Endothelial cell of umbilical vein (primary cell): ENCODE measurements around the gene MUL1. TPM values are rescaled to one million over a fixed set of nuclear protein-coding genes. Genes with fewer than 3 reads are reported as not detected.

ENCODE experiments used
- BruUV-seq: library from RNA; stranded (reverse); fragments of 400-500 nt; replicated peaks from 2 replicates; lab custom pipeline; 2021; lab: Mats Ljungman, UMichigan
- CTCF ChIA-PET: fragments of 300-600, 350-600 bp; sonication (Branson Sonifier 250); formaldehyde crosslinking; loops from one replicate; lab custom pipeline; 2021; ENCODE audit warnings: antibody characterized with exemption, inconsistent platforms; lab: Charles Lee
- POLR2A ChIA-PET: fragments of 300-600, 350-600 bp; sonication (Branson Sonifier 250); formaldehyde crosslinking; loops from one replicate; lab custom pipeline; 2021; ENCODE audit warnings: antibody characterized with exemption, inconsistent platforms; lab: Charles Lee
- DNase-seq: peaks from one replicate; pipeline ENCODE4 v3.0.0-alpha.2; 2011; ENCODE audit warnings: low read depth, low spot score
- FAIRE-seq: peaks from 2 replicates; lab custom pipeline; 2011; peaks lifted over from hg19 to GRCh38; lab: Jason Lieb, UNC
- H2AFZ ChIP-seq: 2 replicates; pipeline ENCODE4 v1.6.0; 2012; ENCODE audit warnings: low read depth, low read length, control low read depth, inconsistent platforms
- H3K27ac ChIP-seq: 2 replicates; pipeline ENCODE4 v1.5.1; 2011; ENCODE audit warnings: low read depth, mild to moderate bottlenecking, control low read depth, low read length, moderate library complexity; ENCODE audit not compliant: insufficient read depth
- H3K27me3 ChIP-seq, 2 experiments: 2 replicates each; pipeline versions ENCODE4 v1.6.0 to v1.6.1; 2011; ENCODE audit warnings: low read length in 2 of 2, mixed read lengths in 1 of 2; ENCODE audit not compliant: control insufficient read depth in 2 of 2, insufficient read depth in 2 of 2
- H3K36me3 ChIP-seq, 2 experiments: 2 replicates in 1 of 2; 3 replicates in 1 of 2; pipeline ENCODE4 v1.5.1; 2011; ENCODE audit warnings: low read length in 2 of 2, mild to moderate bottlenecking in 1 of 2, moderate library complexity in 1 of 2; ENCODE audit not compliant: control insufficient read depth in 2 of 2, insufficient read depth in 2 of 2; ENCODE audit errors: extremely low read depth in 1 of 2
- H3K4me1 ChIP-seq: 3 replicates; pipeline ENCODE4 v1.5.1; 2011; ENCODE audit warnings: mild to moderate bottlenecking, low read length; ENCODE audit not compliant: control insufficient read depth, insufficient read depth; ENCODE audit errors: extremely low read depth
- H3K4me2 ChIP-seq: 2 replicates; pipeline ENCODE4 v1.6.1; 2011; ENCODE audit warnings: low read length, control low read depth, mixed read lengths; ENCODE audit not compliant: insufficient read depth
- H3K4me3 ChIP-seq, 3 experiments: fragments of 200-600 bp in 1 of 3; sonication (generic), shearing (Covaris generic) in 1 of 3; replicated peaks in 1 of 3; 2 replicates each; pipeline ENCODE4 v1.5.1; 2011 to 2016; ENCODE audit warnings: control low read depth in 3 of 3, low read length in 3 of 3, mild to moderate bottlenecking in 2 of 3, inconsistent platforms in 1 of 3, low read depth in 1 of 3, moderate library complexity in 1 of 3; ENCODE audit not compliant: insufficient read depth in 1 of 3
- H3K79me2 ChIP-seq: 2 replicates; pipeline ENCODE4 v1.6.0; 2012; ENCODE audit warnings: low read length, inconsistent platforms; ENCODE audit not compliant: control insufficient read depth, insufficient read depth
- H3K9ac ChIP-seq: replicated peaks from 2 replicates; pipeline ENCODE3; 2011; ENCODE audit warnings: low read length, control low read depth; ENCODE audit not compliant: insufficient read depth; ENCODE audit errors: extremely low read depth
- H3K9me1 ChIP-seq: replicated peaks from 3 replicates; pipeline ENCODE4 v1.6.0; 2011; ENCODE audit warnings: mild to moderate bottlenecking, low read length; ENCODE audit not compliant: control insufficient read depth, insufficient read depth; ENCODE audit errors: extremely low read depth
- H3K9me3 ChIP-seq: replicated peaks from 2 replicates; pipeline ENCODE4 v1.5.1; 2012; ENCODE audit warnings: low read length, inconsistent platforms; ENCODE audit not compliant: control insufficient read depth, insufficient read depth
- H4K20me1 ChIP-seq: replicated peaks from 2 replicates; pipeline ENCODE3; 2011; ENCODE audit warnings: mild to moderate bottlenecking, low read length; ENCODE audit not compliant: control insufficient read depth, insufficient read depth; ENCODE audit errors: extremely low read depth
- CTCF ChIP-seq, 2 donors: IDR thresholded peaks; 1 replicate in 1 of 2; 2 replicates in 1 of 2; pipeline ENCODE4 v1.5.1; 2011; ENCODE audit warnings: low read length in 2 of 2, mild to moderate bottlenecking in 2 of 2, moderate library complexity in 2 of 2, control low read depth in 1 of 2, inconsistent platforms in 1 of 2, low read depth in 1 of 2; ENCODE audit not compliant: insufficient read depth in 1 of 2; ENCODE audit errors: extremely low read depth in 1 of 2
- EZH2 ChIP-seq: IDR thresholded peaks from 2 replicates; pipeline ENCODE4 v1.6.1; 2012; ENCODE audit warnings: borderline replicate concordance, low read depth, mild to moderate bottlenecking, moderate library complexity, low read length, inconsistent platforms; ENCODE audit not compliant: severe bottlenecking
- FOS ChIP-seq: IDR thresholded peaks from 2 replicates; pipeline ENCODE4 v1.6.1; 2011; ENCODE audit warnings: mild to moderate bottlenecking, low read length, moderate library complexity, borderline replicate concordance; ENCODE audit not compliant: insufficient read depth
- GATA2 ChIP-seq: IDR thresholded peaks from 2 replicates; pipeline ENCODE4 v1.7.0; 2011; ENCODE audit warnings: low read depth, mild to moderate bottlenecking, moderate library complexity, mixed read lengths, low read length; ENCODE audit not compliant: insufficient read length, insufficient read depth
- JUN ChIP-seq: IDR thresholded peaks from 2 replicates; pipeline ENCODE4 v1.6.1; 2011; ENCODE audit warnings: borderline replicate concordance, low read depth; ENCODE audit not compliant: insufficient read length, insufficient read depth
- MAX ChIP-seq: IDR thresholded peaks from 2 replicates; pipeline ENCODE4 v1.6.1; 2011; ENCODE audit not compliant: insufficient read depth, insufficient read length
- MYC ChIP-seq: IDR thresholded peaks from one replicate; pipeline ENCODE4 v1.6.1; 2011; ENCODE audit warnings: mild to moderate bottlenecking, low read depth, low read length
- POLR2A ChIP-seq: IDR thresholded peaks from 2 replicates; pipeline ENCODE4 v1.6.1; 2012; ENCODE audit warnings: low read depth, mild to moderate bottlenecking, control low read depth, low read length
- POLR2AphosphoS5 ChIP-seq: IDR thresholded peaks from 2 replicates; pipeline ENCODE4 v1.6.1; 2012; ENCODE audit warnings: low read depth, mild to moderate bottlenecking, control low read depth, low read length, moderate library complexity; ENCODE audit not compliant: insufficient read depth
- dilution Hi-C: fragments of 300-500 bp; cut with MboI; formaldehyde crosslinking; loops from one replicate; pipeline ENCODE4 v1.15.0; 2019; ENCODE audit warnings: low sequenced_read_pairs; ENCODE audit not compliant: extremely low pct_ligation_motif_present
- intact Hi-C: fragments of 100-400 bp; cut with micrococcal nuclease; formaldehyde crosslinking; loops from one replicate; pipeline ENCODE4 v1.10.0; 2022
- polyA plus RNA-seq, 4 experiments: library from polyadenylated mRNA; depleted of rRNA in 3 of 4; stranded (reverse) in 3 of 4; unstranded in 1 of 4; fragments of >200 nt; gene quantifications; 2 replicates each; pipeline versions ENCODE4 v1.2.1 to v1.2.3, GENCODE V29; 2011 to 2012; ENCODE audit warnings: missing spikeins in 1 of 4
- total RNA-seq: library from RNA; stranded (reverse); gene quantifications from 2 replicates; pipeline ENCODE4 v1.2.3, GENCODE V29; 2021

Gene MUL1
- total and polyA plus RNA-seq, 2 donors (not counting 3 experiments of a cell fraction or from before 2014, with no cell fraction given): 28.3 to 29.5 TPM

- no peaks in the 10 kb centered on the region for H3K36me3 ChIP-seq
- no peak overlapping the region for H3K27ac ChIP-seq
- BruUV-seq: no TSS peak
- H3K9me3 ChIP-seq: no peaks in the 10 kb centered on the region
- peaks cover 13 to 14% of the 10 kb centered on the region in 2 experiments for H3K27me3 ChIP-seq
- no peak overlapping the region for H3K9ac ChIP-seq
- dilution Hi-C loops: no loop called here
- FAIRE-seq (no peak), DNase-seq (no peak)
- ChIA-PET POLR2A (no interaction called here), CTCF (no interaction called here)
- no peak overlapping the region for H3K4me3 ChIP-seq
- no peaks in the 10 kb centered on the region for H3K9me1 ChIP-seq
- intact Hi-C loops: no loop called here
- H4K20me1 ChIP-seq: no peaks in the 10 kb centered on the region
- H3K4me1 ChIP-seq: no peaks in the 10 kb centered on the region
- no peak overlapping the region for H2AFZ ChIP-seq
- TF ChIP-seq POLR2A: no peak
- TF ChIP-seq MAX: no peak
- TF ChIP-seq CTCF (IDR thresholded peaks at IDR 0.05; ENCODE audit: extremely low read depth in 1 of 2, insufficient read depth in 1 of 2, low read depth in 1 of 2, low read length in 2 of 2): no peak
- no peak for TF ChIP-seq MYC
- TF ChIP-seq FOS: no peak
- no peak for TF ChIP-seq EZH2
- no peak for TF ChIP-seq GATA2
- no peak for TF ChIP-seq POLR2AphosphoS5
- TF ChIP-seq JUN: no peak
- H3K79me2 ChIP-seq: no peaks in the 10 kb centered on the region
- no peak overlapping the region for H3K4me2 ChIP-seq
These were observed 38.7 kb upstream of the MUL1 start for GRCh38 chr1:20546637-20547036.
